Measurements from ENCODE around the gene ACOT12.

ACOT12 gene

GRCh38 chr5:81400375-81400774 is 6.4 kb upstream of the ACOT12 start:
- DNase-seq (ENCODE audit: low read depth in 2 of 2), result no peak

GRCh38 chr5:81398741-81399140 is 4.8 kb upstream of the ACOT12 start:
- no peak for DNase-seq (ENCODE audit: low read depth in 2 of 2)

GRCh38 chr5:81397176-81397575 is 3.2 kb upstream of the ACOT12 start:
- no peak for DNase-seq (ENCODE audit: low read depth in 2 of 2)

GRCh38 chr5:81395262-81395661 is 1.3 kb upstream of the ACOT12 start:
- DNase-seq (ENCODE audit: low read depth in 2 of 2), result no peak

- DNase-seq (ENCODE audit: low read depth in 2 of 2), result no peak
Observed at GRCh38 chr5:81393430-81393782, 528 bp downstream of the ACOT12 start.

- no peak for DNase-seq (ENCODE audit: low read depth in 2 of 2)
Observed at GRCh38 chr5:81389025-81389424, 4.9 kb downstream of the ACOT12 start.

- DNase-seq (ENCODE audit: low read depth in 2 of 2), result no peak
Observed at GRCh38 chr5:81388169-81388568, 5.8 kb downstream of the ACOT12 start.

- no peak for DNase-seq (ENCODE audit: low read depth in 2 of 2)
Observed at GRCh38 chr5:81383867-81384266, 10.1 kb downstream of the ACOT12 start.

- no peak for DNase-seq (ENCODE audit: low read depth in 2 of 2)
Observed at GRCh38 chr5:81371354-81371876, 22.5 kb downstream of the ACOT12 start.

- DNase-seq (ENCODE audit: low read depth in 2 of 2), result no peak
Observed at GRCh38 chr5:81370912-81371311, 23.0 kb downstream of the ACOT12 start.

GRCh38 chr5:81365541-81365940 is 28.4 kb downstream of the ACOT12 start:
- DNase-seq (ENCODE audit: low read depth in 2 of 2), result no peak

- no peak for DNase-seq (ENCODE audit: low read depth in 2 of 2)
Observed at GRCh38 chr5:81363093-81363871, 30.7 kb downstream of the ACOT12 start.

- no peak for DNase-seq (ENCODE audit: low read depth in 2 of 2)
Observed at GRCh38 chr5:81361600-81361999, 32.3 kb downstream of the ACOT12 start.

- no peak for DNase-seq (ENCODE audit: low read depth in 2 of 2)
Observed at GRCh38 chr5:81360640-81361039, 33.3 kb downstream of the ACOT12 start.

GRCh38 chr5:81359881-81360280 is 34.1 kb downstream of the ACOT12 start:
- no peak for DNase-seq (ENCODE audit: low read depth in 2 of 2)

- DNase-seq (ENCODE audit: low read depth in 2 of 2), result no peak
Observed at GRCh38 chr5:81359108-81359507, 34.8 kb downstream of the ACOT12 start.

GRCh38 chr5:81355291-81356251 is 38.4 kb downstream of the ACOT12 start:
- DNase-seq (ENCODE audit: low read depth in 2 of 2), result no peak

GRCh38 chr5:81354093-81354492 is 39.8 kb downstream of the ACOT12 start:
- DNase-seq (ENCODE audit: low read depth in 2 of 2), result no peak

GRCh38 chr5:81353189-81353588 is 40.7 kb downstream of the ACOT12 start:
- no peak for DNase-seq (ENCODE audit: low read depth in 2 of 2)

GRCh38 chr5:81350507-81350906 is 43.4 kb downstream of the ACOT12 start:
- DNase-seq (ENCODE audit: low read depth in 2 of 2), result no peak

- DNase-seq (ENCODE audit: low read depth in 2 of 2), result no peak
Observed at GRCh38 chr5:81349161-81349560, 44.8 kb downstream of the ACOT12 start.

- DNase-seq (ENCODE audit: low read depth in 2 of 2), result no peak
Observed at GRCh38 chr5:81345411-81346003, 48.4 kb downstream of the ACOT12 start.

Measured in stimulated activated CD4-positive, alpha-beta T cell treated with anti-CD3 and anti-CD28 coated beads, Interleukin-4, amount 100 ng/mL, for 48 hours (primary cell).